Uterus (tissue), 4 donors: Measurements from ENCODE around the gene CYSTM1. TPM values are rescaled to one million over a fixed set of nuclear protein-coding genes. Genes with fewer than 3 reads are reported as not detected.

ENCODE experiments used
- DNase-seq, 2 donors: peaks; one replicate each; pipeline ENCODE4 v3.0.0-alpha.2; 2019 to 2020
- H3K27ac ChIP-seq, 2 donors: fragments of 200-600 bp; sonication (generic); 1 replicate in 1 of 2; 2 replicates in 1 of 2; pipeline ENCODE4 v1.5.1; 2016 to 2018
- H3K27me3 ChIP-seq, 2 donors: fragments of 200-600 bp; sonication (generic); one replicate each; pipeline ENCODE4 v1.5.1; 2018 to 2019; ENCODE audit warnings: control low read depth in 1 of 2
- H3K36me3 ChIP-seq, 2 donors: fragments of 200-600 bp; sonication (generic); one replicate each; pipeline ENCODE4 v1.5.1; 2019; ENCODE audit warnings: control low read depth in 1 of 2
- H3K4me1 ChIP-seq, 2 donors: fragments of 200-600 bp; sonication (generic); one replicate each; pipeline ENCODE4 v1.5.1; 2018 to 2019; ENCODE audit warnings: control low read depth in 1 of 2
- H3K4me3 ChIP-seq, 2 donors: fragments of 200-600 bp; sonication (generic); 1 replicate in 1 of 2; 2 replicates in 1 of 2; pipeline ENCODE4 v1.5.1; 2018 to 2019; ENCODE audit warnings: mild to moderate bottlenecking in 1 of 2
- H3K9me3 ChIP-seq, 2 donors: fragments of 200-600 bp; sonication (generic); one replicate each; pipeline ENCODE4 v1.5.1; 2019; ENCODE audit warnings: control low read depth in 1 of 2
- CTCF ChIP-seq, 4 experiments: fragments of 200-600 bp in 2 of 4; fragments of 450-650 bp in 2 of 4; sonication (generic) in 2 of 4; IDR thresholded peaks; one replicate each; pipeline ENCODE4 v1.5.1; 2016 to 2019; ENCODE audit warnings: antibody characterized with exemption in 4 of 4, mild to moderate bottlenecking in 2 of 4, moderate library complexity in 1 of 4
- POLR2A ChIP-seq, 2 donors: fragments of 450-650 bp; IDR thresholded peaks; one replicate each; pipeline ENCODE4 v1.6.1; 2016; ENCODE audit warnings: antibody characterized with exemption in 2 of 2, mild to moderate bottlenecking in 1 of 2, moderate library complexity in 1 of 2
- intact Hi-C: fragments of 100-400 bp; cut with DNase I; formaldehyde crosslinking; loops from one replicate; pipeline ENCODE4 v1.15.1; 2023; ENCODE audit warnings: low total_unique reads
- total RNA-seq, 4 donors: library from RNA; depleted of rRNA in 3 of 4; stranded (reverse); fragments of >200 nt in 3 of 4; gene quantifications; one replicate each; pipeline versions ENCODE4 v1.1.0 to v1.2.4, GENCODE V29; 2014 to 2023
- donor health status: DM: yes; HTN: yes; CAD: no.

Gene CYSTM1
- total RNA-seq, 4 donors from 2014 or later = 4.4 to 76.8 (median 45.3) TPM

- no peak overlapping the region for H3K4me3 ChIP-seq
- intact Hi-C loops = no loop called here
Measured at GRCh38 chr5:140143521-140144258, 31.3 kb upstream of the CYSTM1 start.

GRCh38 chr5:140145256-140145655, 29.7 kb upstream of the CYSTM1 start:
- Histone ChIP-seq H3K27ac (no peak overlapping the region), H3K27me3 (no peaks in the 10 kb centered on the region), H3K36me3 (no peaks in the 10 kb centered on the region), H3K9me3 (no peaks in the 10 kb centered on the region), H3K4me1 (peaks cover 0 to 12% of the 10 kb centered on the region in 2 donors), H3K4me3 (no peak overlapping the region)
- no peak for TF ChIP-seq POLR2A (IDR thresholded peaks at IDR 0.05)
- TF ChIP-seq CTCF (IDR thresholded peaks at IDR 0.05) = no peak
- no peak for DNase-seq
- intact Hi-C loops = no loop called here

More at GRCh38 chr5:140143521-140144258, 31.3 kb upstream of the CYSTM1 start:
- Histone ChIP-seq H3K4me1 (peaks cover 0 to 12% of the 10 kb centered on the region in 2 donors), H3K9me3 (no peaks in the 10 kb centered on the region), H3K27me3 (no peaks in the 10 kb centered on the region), H3K36me3 (no peaks in the 10 kb centered on the region), H3K27ac (no peak overlapping the region)
- TF ChIP-seq CTCF (IDR thresholded peaks at IDR 0.05) = no peak
- TF ChIP-seq POLR2A (IDR thresholded peaks at IDR 0.05) = no peak
- DNase-seq = no peak

GRCh38 chr5:140145818-140146522, 29.0 kb upstream of the CYSTM1 start:
- no peaks in the 10 kb centered on the region for H3K27me3 ChIP-seq
- TF ChIP-seq CTCF (IDR thresholded peaks at IDR 0.05) = peak; percentile 38 to 88 (median 85)
- peak in 1 of 2 donors; percentile 20 for TF ChIP-seq POLR2A (IDR thresholded peaks at IDR 0.05)
- H3K4me1 ChIP-seq = peaks cover 0 to 12% of the 10 kb centered on the region in 2 donors
- no peaks in the 10 kb centered on the region for H3K9me3 ChIP-seq
- DNase-seq = peak; percentile 54 to 78
- H3K36me3 ChIP-seq = no peaks in the 10 kb centered on the region
- intact Hi-C loops = no loop called here
- H3K27ac ChIP-seq = no peak overlapping the region
- peak overlapping the region; percentile 23 to 37 for H3K4me3 ChIP-seq

- Histone ChIP-seq H3K27me3 (no peaks in the 10 kb centered on the region), H3K4me1 (peaks cover 0 to 12% of the 10 kb centered on the region in 2 donors), H3K27ac (no peak overlapping the region), H3K9me3 (no peaks in the 10 kb centered on the region), H3K4me3 (peak overlapping the region in 1 of 2 donors; percentile 37), H3K36me3 (no peaks in the 10 kb centered on the region)
- no peak for DNase-seq
- intact Hi-C loops = no loop called here
- TF ChIP-seq POLR2A (IDR thresholded peaks at IDR 0.05) (no peak), CTCF (IDR thresholded peaks at IDR 0.05) (no peak)
Measured at GRCh38 chr5:140146523-140146842, 28.5 kb upstream of the CYSTM1 start.

GRCh38 chr5:140147460-140147859, 27.5 kb upstream of the CYSTM1 start:
- TF ChIP-seq POLR2A (IDR thresholded peaks at IDR 0.05) = no peak
- no peak for TF ChIP-seq CTCF (IDR thresholded peaks at IDR 0.05)
- Histone ChIP-seq H3K27ac (no peak overlapping the region), H3K4me1 (peaks cover 0 to 12% of the 10 kb centered on the region in 2 donors), H3K36me3 (no peaks in the 10 kb centered on the region), H3K9me3 (no peaks in the 10 kb centered on the region), H3K27me3 (no peaks in the 10 kb centered on the region), H3K4me3 (no peak overlapping the region)
- intact Hi-C loops = no loop called here
- no peak for DNase-seq
